Amygdala (tissue), 56 donors: Measurements from ENCODE around the gene POFUT2.
A peak's percentile ranks its signal among the peaks of the same experiment; 100 is the strongest.

ENCODE experiments used
- DNase-seq, 56 donors: peaks; one replicate each; lab custom pipeline; 2025; lab: John Stamatoyannopoulos, UW

The POFUT2 gene

DNA sequence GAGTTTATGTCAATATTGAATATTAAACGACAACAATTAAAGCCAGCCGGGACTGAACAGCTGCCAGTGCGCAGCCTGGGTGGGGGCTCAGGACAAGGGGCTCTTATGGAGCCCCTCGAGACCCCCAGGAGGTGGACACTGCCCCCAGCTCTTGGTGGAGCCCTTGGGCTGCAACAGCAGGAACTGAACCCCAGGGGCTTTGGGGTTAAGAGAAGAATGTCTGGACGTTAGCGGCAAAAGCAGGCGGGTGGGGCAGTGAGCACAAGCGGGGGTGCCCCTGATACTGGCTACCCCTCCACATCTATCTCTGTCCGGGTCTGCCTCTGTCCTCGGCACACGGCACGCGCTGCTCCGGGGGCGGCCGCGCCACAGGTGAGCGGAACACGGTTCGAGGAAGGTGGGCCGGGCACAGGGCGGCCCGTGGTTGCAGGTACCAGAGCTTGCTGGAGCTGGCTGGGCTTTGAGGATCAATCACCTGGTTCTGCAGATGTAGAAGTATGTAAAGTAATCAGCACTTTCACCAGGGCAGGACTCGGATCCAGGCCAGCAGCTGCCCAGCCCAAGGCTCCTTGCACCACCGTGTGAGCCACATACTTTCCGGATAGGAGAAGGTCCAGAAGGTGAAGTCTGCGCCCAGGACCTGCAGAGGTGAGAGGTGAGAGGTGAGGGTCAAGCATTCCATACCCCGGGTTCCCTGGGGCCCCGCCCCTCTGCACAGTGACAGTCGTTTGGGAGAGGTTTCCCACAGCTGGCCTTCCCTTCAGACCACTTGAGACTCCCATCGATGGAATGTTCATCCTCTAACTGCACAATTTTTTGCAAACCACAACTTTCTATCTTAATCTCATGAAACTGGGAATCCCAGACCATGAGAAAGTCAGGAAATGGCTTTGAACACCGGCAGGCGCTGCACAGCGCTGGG is 12.4 kb upstream of the POFUT2 start:
- no peak for DNase-seq

DNA sequence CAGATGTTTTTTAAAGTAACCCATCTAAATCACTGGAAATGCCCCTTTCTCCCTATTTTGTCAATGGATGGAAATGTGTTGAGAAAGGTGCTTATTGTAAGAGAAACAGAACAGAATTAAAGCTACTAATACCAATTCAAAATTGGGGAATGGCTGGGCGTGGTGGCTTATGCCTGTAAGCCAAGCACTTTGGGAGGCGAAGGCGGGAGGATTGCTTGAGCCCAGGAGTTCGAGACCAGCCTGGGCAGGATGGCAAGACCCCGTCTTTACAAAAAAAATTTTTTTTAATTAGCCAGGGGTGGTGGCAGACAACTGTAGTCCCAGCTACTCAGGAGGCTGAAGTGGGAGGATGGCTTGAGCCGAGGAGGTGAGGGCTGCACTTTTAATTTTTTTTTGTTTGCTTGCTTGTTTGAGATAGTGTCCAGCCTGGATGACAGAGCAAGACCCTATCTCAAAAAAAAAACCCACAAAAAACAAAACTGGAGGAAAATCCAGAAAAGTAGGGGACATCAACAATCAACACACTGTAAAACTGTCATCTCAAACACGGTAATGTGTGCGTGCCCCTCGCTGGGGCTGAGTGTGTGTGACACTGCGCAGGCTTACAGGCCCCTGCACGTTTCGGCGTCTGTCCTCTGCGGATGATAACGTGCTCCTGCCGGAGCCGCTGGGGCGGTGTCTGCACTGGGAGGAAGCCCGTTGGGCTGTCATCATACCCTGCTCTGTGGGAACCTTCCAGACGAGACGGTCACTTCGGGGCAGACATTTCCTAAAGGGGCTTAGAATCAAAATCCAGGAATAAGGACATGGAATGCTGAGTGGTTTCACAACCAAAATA is 11.6 kb upstream of the POFUT2 start:
- no peak for DNase-seq

DNA sequence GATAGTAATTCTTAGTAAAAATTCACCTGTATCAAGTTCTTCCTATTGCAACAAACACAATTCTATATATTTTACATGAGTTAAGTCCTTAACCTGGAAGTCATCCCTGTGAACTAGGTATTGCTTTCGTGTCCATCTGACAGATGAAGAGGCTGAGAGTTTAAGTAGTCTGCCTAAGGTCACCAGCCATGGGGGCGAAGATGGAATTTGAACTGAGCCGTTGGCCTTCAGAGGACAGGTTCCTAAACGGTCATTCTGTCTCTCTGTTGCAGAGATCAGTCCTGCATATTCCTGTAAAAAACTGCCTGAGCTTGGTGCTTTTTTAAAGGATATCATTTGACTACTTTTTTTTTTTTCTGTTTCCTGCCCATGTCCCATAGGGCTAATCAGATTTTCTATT is 10.2 kb upstream of the POFUT2 start:
- DNase-seq = no peak

DNA sequence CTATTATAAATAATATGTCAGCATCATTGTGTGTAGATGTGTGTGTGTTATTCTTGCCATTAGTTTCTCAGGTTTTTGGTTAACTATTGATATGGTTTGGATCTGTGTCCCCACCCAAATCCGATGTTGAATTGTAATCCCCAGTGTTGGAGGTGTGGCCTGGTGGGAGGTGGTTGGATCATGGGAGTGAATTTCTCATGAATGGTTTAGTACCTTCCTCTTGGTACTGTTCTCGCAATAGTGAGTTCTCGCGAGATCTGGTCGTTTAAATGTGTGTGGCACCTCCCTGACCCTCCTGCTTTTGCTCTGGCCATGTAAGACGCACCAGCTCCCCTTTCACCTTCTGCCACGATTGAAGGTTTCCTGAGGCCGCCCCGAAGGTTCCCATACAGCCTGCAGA is 9.6 kb upstream of the POFUT2 start:
- DNase-seq = no peak

DNA sequence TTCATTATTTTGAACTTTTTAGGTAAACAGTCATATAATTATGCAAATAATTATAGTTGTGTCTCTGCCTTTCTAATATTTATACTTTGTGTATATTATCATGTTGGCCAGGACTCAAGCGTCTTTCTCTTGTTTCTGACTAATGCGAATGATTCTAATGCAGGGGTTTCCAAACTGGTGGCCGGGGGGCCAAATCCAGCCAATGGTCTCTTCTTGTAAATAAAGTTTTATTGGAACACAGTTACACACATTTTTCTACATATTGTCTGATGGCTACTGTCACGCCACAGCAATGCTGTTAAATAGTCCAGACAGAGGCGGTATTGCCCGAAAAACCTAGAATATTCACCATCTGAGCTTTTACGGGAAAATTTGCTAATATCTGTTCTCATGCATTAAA is 8.9 kb upstream of the POFUT2 start:
- no peak for DNase-seq

DNA sequence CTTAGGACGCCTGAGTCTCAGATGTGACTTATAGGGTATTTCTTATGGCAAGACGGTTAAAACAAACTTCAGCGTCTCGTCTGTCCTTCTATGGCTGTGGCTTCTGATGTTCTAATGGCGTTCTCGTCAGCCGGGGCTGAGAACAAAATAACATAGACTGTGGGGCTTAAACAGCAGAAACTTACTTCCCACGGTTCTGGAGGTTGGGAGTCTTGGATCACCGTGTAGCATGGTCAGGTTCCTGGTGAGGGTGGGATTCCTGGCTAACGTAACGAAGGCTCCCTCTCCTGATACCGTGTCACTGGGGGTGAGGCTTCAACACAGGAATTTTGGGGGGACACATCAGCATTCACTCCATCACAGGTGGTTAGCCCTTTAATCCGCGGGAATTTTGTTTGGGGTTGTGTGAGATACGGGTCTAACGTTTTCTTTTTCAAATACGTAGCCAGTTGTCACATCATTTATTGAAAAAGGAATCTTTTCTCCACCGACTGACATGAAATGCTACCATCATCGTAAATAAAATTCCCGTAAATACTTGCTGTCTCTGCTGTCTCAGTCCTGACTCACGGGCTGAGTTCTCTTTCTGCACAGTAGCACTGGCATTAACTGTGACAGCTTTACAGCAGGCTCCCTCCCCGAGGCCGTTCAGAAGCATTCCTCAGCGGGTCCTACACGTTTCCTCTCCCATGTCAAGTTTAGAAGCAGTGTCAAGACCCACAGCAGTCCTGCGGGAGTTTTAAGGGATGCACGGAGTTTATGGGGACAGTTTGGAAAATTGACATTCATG is 8.1 kb upstream of the POFUT2 start:
- DNase-seq = no peak

DNA sequence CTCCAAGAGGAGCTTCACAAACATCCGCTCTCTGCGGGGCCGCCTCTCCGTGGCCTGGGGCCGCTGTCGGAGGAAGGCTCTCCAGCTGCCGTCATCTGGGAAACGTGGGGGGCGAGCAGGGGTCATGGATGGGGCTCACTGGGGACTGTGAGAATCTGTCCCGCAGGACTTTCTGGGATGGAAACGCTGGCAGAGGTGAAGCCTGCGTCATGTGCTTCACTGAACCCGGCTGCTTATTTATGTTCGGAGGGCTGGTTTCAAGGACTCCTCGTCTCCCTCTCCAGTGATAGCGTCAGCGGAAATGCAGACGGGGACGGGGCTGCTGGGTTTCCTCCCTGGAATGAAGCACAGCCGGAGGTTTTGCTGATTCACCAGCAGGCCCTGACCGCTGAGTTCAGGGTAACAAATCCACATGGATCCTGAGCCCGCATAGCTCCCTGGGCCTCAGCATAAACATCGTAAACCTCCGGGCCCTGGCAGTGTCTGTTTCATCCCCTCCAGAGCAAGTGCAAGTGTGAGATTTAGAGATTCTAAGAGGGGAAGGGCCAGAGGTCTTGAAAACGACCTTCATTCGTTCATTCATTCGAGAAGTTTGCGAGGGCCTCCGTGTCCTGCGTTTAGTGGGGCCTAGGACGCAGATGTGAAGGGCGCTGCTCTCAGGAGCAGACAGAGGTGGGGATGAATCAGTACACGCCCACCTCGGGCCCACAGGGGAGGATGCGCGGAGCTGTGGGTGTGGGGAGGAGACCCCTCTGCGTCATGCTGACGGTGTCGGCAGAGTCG is 7.0 kb upstream of the POFUT2 start:
- peak in 3 of 56 donors; percentile 31 to 44 (median 31) for DNase-seq

DNA sequence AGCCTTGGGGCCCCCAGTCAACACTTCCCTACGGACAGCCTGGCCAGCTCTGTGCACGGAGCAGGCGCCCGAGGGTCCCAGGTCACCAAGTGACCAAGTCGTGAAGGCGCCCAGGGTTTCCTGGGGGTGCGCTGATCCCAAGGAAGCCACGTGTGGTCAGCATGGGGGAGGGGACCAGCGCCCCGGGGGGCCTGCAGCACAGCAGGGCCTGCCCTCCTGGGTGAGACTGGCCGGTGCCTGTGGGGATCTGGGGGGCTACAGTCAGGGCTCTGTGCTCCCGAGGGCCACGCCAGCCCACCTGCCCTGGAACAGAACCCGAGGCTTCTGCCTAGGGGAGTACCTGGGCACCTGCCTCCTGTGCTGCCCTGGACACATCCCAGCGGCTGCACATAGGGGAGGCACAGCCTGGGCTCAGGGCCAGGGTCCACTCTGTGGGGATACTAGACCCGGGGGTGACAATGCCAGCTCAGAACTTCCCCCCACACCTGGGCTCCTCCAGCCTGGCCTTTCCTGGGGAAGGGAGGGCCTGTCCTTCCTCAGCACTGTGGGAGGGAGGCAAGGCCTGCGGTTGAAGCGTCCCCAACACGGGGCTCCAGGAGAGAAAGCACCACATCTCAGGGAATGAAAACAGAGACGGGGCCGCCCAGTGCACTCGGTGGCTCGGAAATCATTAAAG is 6.2 kb upstream of the POFUT2 start:
- no peak for DNase-seq

DNA sequence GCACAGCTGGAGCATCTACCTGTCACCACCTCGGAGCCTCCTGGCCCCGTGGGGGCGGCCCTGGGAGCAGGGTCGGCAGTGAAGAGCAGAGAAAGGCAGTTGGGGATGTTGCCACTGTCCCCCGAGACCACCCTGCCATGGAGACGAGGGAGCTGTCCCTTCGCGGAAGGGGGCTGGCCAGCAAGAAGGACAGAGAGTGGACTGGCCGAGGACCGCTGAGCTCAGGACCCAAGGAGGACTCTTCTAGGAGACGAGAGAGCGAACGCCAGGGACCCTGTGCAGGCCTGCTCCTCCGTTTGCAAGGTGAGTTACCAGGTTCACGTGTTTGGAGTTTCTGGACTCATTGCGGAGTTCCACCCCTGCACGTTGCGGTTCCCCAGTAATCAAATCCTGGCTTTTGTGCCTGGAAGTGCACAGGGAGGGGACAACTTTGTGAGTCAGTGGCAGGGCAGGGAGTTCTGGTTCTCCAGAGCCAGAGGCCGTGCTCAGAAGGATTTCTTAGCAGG is 5.6 kb upstream of the POFUT2 start:
- DNase-seq = no peak

DNA sequence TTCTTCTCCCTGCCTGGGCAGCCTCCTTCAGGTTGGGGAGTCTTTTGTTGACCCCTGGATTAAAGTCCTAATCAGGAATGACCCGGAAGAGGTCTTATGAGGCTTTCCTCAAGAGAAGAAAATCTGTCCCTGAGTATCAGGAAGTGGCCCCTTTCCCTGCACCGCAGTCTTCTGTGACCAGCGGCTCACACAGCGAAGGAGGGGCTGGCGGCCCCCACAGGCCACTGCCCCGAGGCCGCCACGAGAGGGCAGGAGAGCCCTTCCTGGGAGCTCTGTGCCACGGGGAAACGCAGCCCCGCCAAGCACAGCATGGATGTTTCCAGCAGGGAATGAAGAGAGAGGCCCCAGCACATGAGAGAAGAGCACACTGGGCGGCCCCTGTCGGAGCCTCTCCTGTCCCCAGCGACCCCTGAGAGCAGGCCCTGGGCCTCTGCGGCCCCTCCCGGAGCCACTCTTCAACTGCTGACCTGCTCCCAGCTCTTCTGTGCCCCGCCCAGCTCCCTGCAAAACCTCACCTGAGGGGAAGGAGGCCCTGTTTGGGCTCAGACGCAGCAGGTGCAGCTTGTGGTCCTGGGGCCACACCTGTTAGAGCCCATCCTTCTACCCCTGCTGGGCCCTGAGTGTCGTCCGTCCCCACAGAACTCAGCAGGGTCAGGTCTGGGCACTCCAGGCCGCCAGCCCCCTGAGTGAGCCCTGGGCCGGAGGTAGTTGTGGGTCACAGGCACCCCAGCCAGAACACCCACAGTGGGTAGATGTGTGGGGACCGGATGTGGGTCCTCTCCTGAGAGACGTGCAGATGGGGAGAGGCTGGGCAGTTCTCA is 4.9 kb upstream of the POFUT2 start:
- DNase-seq = peak in 54 of 56 donors; percentile 19 to 89 (median 69)

DNA sequence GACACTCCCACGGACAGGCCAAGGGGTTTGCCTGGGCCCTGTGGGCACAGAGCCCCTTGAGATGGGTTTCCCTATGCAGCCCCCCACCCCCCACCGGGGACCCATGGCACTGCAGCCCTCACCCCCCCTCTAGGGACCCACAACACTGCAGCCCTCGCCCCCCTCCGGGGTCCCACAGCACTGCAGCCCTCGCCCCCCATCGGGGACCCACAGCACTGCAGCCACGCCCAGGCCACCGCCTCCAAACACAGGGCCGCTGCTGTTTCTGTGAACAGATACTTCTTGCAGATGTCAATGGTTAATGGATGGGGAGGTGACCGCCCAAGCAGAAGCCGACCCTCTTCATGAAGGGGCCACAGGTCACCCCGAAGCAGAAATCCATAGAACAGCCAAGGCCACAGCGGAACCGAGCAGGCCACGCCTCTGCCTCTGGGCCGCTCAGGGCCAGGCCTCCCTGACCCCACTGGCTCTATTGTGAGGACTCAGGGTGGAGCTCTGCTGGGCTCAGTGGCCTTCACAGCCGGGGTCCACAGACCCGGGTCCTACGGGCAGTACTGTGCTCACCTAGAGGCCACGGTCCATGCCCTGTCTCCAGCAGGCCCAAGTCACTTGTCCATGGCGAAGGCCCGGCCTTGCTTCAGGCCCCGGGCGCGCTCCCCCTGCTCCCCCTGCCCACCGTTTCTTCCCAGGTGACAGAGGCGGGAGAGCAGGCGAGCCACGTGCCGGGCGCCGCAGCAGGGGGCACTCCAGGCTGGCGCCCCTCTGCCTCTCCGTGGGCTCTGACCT is 4.1 kb upstream of the POFUT2 start:
- no peak for DNase-seq

DNA sequence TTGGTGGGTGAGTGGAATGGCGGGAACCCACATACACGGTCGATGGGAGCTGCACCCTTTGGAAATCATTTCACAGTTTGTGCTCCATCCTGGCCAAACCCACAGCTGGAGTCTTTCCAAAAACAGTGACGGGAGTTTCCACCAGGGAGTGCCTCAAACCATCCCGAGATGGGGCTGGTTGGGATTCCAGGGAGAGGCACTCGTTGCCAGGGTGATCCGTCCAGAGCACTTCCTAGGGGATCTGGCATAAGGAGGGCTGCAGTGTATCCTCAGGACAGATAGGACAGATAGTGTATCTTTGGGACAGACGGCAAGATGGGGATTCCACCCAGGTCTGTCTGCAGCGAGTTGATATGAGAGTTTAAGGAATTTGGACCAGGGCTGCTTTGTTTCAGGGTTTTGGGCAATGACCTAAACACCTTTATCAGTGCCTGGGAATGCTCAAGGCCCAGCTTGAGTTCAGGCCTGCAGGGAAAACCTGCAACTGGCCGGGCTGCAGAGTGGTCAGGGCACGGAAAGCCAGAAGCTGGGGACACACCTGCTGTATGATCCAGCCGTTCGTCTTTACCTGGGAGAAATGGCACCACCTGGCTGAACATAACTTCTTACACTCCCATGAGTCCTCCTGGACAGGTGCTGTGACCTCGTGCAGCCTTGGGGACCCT is 3.4 kb upstream of the POFUT2 start:
- no peak for DNase-seq

DNA sequence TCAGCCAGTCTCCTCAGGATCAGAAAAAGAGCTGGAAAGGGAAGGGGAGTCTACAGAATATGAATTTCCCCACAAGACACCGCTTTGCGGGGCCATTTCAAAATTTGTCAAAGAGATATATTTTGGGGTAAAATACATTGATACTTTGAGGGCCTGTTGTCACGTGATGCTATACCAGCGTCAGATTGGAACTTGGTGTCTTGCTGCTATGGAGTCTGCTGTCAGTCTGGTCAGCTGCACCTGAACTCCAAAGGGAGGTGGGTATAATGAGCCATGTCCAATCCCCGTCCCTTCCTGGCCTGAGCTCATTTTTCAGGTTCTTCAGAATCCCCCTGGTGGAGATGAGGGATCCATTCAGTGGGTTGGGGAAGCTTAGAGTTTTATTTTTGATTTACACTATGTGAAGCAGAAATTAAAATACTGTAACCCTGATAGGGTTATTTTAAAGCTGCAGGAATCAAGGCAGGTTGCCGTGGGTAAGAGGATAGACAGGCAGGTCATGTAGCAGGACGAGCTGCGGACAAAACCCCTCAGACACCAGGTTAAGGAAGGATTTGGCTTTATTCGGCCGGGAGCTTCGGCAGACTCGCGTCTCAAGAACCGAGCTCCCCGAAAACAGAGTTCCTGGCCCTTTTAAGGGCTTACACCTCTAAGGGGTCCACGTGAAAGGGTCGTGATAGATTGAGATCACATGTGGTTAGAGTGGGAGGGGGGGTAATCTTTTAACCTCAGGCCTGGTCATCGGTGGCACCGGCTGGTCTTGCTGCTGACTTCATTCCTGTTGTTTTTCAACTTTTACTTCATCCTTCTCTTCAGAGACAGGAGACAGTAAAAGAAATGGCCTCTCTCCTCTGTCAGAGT is 2.2 kb upstream of the POFUT2 start:
- DNase-seq = no peak

DNA sequence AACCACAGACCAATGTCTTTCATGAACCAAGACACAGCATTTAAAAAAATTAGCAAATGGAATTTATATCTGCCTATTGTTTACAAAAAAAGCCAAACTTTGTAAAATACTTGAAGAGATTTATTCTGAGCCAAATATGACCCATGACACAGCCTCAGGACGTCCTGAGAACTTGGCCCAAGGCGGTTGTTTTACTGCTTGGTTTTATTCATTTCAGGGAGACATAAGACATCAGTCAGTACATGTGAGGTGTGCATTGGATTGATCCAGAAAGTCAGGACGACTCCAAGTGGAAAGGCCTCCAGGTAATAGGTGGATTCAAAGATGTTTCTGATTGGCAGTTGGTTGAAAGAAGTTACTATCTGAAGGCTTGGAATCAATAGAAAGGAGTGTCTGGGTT is 1.4 kb upstream of the POFUT2 start:
- no peak for DNase-seq

DNA sequence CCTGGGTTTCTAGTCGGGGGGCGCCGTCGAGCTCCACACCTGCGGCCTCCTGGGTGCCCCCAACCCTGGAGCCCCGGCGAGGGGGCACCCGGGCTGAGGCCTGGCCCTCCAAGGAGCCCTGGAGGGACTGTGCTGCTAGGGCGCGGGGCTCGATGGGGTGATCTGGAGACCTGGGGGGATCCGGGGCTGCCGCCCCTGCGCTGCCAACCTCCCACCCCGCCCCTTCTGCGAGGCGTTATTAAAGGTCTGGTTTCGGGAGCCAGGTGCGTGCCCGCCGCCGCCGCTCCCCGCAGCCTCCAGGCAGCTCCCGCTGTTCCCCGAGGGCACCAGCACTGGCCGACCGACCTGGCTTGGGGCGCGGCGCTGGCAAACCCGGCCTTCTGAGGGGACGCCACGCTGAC is 746 bp upstream of the POFUT2 start:
- no peak for DNase-seq
